ENCODE data around the gene MADCAM1.
"Not testable (repeated sequence)": the region's sequence is repeated elsewhere in the genome, so short reads cannot be mapped to it uniquely, and the experiment has no call there.

The MADCAM1 gene

GRCh38 chr19:478976-479375, 17.3 kb upstream of the MADCAM1 start:
- ATAC-seq (ENCODE audit: low read depth) = no peak

DNA sequence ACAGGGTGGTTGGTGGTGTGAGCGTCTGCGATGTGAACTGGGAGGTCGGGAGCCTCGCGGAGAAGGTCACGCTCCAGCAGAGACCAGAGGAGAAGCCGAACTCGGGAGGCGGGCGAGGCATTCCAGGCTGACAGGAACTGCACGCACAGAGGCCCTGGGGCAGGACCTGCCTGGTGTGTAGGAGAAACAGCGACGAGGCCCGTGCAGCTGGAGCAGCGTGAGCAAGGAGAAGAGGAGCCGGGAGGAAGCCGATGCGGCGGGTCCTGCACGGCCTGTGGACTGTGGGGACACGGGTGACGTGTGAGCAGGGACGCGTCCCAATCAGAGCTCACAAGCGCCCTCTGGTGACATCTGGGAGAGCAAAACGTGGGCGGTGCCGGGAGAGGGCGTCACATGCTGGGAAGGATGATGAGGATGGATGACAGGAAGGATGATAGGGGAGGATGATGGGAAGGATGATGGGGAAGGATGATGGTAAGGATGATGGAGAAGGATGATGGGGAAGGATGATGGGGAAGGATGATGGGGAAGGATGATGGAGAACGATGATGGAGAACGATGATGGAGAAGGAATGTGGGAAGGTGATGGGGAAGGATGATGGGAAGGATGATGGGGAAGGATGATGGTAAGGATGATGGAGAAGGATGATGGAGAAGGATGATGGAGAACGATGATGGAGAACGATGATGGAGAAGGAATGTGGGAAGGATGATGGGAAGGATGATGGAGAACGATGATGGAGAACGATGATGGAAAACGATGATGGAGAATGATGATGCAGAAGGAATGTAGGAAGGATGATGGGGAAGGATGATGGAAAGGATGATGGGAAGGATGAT, 16.1 kb upstream of the MADCAM1 start:
- H3K27ac ChIP-seq (ENCODE audit: poor library complexity, severe bottlenecking) = no peak overlapping the region
- TF ChIP-seq, protein P1, sequence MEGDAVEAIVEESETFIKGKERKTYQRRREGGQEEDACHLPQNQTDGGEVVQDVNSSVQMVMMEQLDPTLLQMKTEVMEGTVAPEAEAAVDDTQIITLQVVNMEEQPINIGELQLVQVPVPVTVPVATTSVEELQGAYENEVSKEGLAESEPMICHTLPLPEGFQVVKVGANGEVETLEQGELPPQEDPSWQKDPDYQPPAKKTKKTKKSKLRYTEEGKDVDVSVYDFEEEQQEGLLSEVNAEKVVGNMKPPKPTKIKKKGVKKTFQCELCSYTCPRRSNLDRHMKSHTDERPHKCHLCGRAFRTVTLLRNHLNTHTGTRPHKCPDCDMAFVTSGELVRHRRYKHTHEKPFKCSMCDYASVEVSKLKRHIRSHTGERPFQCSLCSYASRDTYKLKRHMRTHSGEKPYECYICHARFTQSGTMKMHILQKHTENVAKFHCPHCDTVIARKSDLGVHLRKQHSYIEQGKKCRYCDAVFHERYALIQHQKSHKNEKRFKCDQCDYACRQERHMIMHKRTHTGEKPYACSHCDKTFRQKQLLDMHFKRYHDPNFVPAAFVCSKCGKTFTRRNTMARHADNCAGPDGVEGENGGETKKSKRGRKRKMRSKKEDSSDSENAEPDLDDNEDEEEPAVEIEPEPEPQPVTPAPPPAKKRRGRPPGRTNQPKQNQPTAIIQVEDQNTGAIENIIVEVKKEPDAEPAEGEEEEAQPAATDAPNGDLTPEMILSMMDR (IDR thresholded peaks at IDR 0.05; ENCODE audit: poor library complexity, severe bottlenecking) = no peak
- ATAC-seq (ENCODE audit: low read depth) (no peak), DNase-seq (ENCODE audit: low spot score) (no peak)
- no peak overlapping the region for H3K4me3 ChIP-seq (ENCODE audit: severe bottlenecking)
- no peaks in the 10 kb centered on the region for H3K4me1 ChIP-seq (ENCODE audit: insufficient read depth, poor library complexity, severe bottlenecking)
- no peaks in the 10 kb centered on the region for H3K36me3 ChIP-seq (ENCODE audit: low read depth)
- H3K9me3 ChIP-seq (ENCODE audit: severe bottlenecking) = no peaks in the 10 kb centered on the region
- peaks cover 7% of the 10 kb centered on the region for H3K27me3 ChIP-seq (ENCODE audit: insufficient read depth, poor library complexity, severe bottlenecking)

More at GRCh38 chr19:478976-479375, 17.3 kb upstream of the MADCAM1 start:
- Histone ChIP-seq H3K9me3 (ENCODE audit: severe bottlenecking) (no peaks in the 10 kb centered on the region), H3K4me1 (ENCODE audit: insufficient read depth, poor library complexity, severe bottlenecking) (no peaks in the 10 kb centered on the region), H3K27me3 (ENCODE audit: insufficient read depth, poor library complexity, severe bottlenecking) (no peaks in the 10 kb centered on the region), H3K4me3 (ENCODE audit: severe bottlenecking) (no peak overlapping the region), H3K27ac (ENCODE audit: poor library complexity, severe bottlenecking) (no peak overlapping the region), H3K36me3 (ENCODE audit: low read depth) (no peaks in the 10 kb centered on the region)
- no peak for DNase-seq (ENCODE audit: low spot score)
- TF ChIP-seq, protein P1 (IDR thresholded peaks at IDR 0.05; ENCODE audit: poor library complexity, severe bottlenecking) = no peak

GRCh38 chr19:481100-481499, 15.2 kb upstream of the MADCAM1 start:
- not testable (repeated sequence) for H3K4me3 ChIP-seq (ENCODE audit: severe bottlenecking); H3K27ac ChIP-seq (ENCODE audit: poor library complexity, severe bottlenecking); H3K9me3 ChIP-seq (ENCODE audit: severe bottlenecking); H3K4me1 ChIP-seq (ENCODE audit: insufficient read depth, poor library complexity, severe bottlenecking); ATAC-seq (ENCODE audit: low read depth); H3K36me3 ChIP-seq (ENCODE audit: low read depth); DNase-seq (ENCODE audit: low spot score)
- H3K27me3 ChIP-seq (ENCODE audit: insufficient read depth, poor library complexity, severe bottlenecking) = peaks cover 16% of the 10 kb centered on the region

DNA sequence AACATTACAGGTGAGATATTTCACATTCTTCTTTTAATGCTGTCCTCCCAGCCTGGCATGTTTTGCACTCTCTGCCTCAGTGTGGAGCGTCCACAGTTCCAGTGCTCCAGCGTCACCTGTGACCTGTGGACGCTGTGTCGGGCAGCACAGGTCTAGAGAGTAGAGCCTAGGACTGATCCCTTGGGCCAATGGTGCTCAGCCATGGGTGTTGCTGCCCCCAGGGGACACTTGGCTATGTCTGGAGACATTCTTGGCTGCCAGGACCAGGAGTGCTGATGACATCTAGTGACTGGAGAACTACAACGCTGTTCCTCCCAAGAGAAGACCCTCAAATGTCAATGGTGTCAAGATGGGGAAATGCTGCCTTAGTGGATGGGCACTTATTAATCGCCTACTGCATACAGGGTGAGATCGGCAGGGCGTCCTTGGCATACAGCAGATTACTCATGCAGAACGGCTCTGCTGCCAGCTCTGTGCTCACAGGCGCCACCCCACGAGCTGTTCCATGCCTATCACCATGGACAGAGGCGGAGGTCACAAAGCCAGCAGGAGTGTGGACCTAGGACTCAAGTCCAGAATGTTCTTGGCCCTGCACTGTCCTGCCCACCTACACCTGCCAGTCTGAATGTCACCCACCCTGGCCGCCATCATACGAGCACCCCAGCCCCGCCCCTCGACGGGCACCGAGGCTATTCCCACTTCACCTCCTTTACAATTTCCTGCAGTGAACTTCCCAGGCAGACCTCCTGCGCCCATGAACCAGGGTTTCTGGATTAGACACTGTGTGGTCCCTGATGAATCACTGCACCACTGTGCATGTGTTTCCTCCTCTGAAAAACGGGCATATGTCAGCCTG, 13.9 kb upstream of the MADCAM1 start:
- no peak overlapping the region for H3K27ac ChIP-seq (ENCODE audit: poor library complexity, severe bottlenecking)
- DNase-seq (ENCODE audit: low spot score) = no peak
- peaks cover 20% of the 10 kb centered on the region for H3K27me3 ChIP-seq (ENCODE audit: insufficient read depth, poor library complexity, severe bottlenecking)
- no peaks in the 10 kb centered on the region for H3K9me3 ChIP-seq (ENCODE audit: severe bottlenecking)
- no peak overlapping the region for H3K4me3 ChIP-seq (ENCODE audit: severe bottlenecking)
- no peak for ATAC-seq (ENCODE audit: low read depth)
- no peaks in the 10 kb centered on the region for H3K36me3 ChIP-seq (ENCODE audit: low read depth)
- TF ChIP-seq, protein P1 (IDR thresholded peaks at IDR 0.05; ENCODE audit: poor library complexity, severe bottlenecking) = no peak
- H3K4me1 ChIP-seq (ENCODE audit: insufficient read depth, poor library complexity, severe bottlenecking) = no peaks in the 10 kb centered on the region

DNA sequence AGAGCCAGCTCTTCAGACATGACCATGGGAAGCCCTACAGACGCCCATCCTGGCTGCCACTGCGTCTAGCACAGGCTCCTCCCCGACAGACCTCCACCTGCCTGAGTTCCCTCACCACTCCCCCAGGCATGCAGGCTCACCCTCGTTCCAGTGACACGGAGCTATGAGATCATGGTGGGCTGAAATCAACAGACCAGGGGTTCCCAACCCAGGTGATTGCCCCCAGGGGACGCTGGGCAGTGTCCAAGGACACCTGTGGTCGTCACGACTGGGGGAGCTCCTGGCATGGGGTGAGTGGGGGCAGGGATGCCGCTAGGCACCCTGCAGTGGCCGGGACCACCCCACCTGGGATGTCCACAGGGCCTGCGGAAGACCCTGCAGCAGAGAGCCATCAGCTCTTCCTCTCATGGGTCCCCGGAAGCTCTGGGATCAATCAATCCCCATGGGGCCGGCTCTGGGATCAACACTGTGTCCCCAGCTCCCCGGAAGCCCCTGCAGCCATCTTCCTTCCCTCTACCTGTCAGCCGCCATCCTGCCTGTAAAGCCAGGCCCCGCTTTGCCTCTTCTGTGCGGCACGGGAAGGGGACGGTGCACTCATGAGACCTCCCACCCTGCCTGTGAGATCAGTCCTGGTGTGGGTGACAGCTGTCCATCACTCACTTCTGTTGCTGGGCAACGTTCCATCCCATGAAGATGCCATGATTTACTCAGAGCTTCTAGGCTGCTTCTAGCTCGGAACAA, 12.8 kb upstream of the MADCAM1 start:
- ATAC-seq (ENCODE audit: low read depth) (no peak), DNase-seq (ENCODE audit: low spot score) (no peak)
- Histone ChIP-seq H3K4me3 (ENCODE audit: severe bottlenecking) (no peak overlapping the region), H3K36me3 (ENCODE audit: low read depth) (no peaks in the 10 kb centered on the region), H3K27ac (ENCODE audit: poor library complexity, severe bottlenecking) (no peak overlapping the region), H3K9me3 (ENCODE audit: severe bottlenecking) (no peaks in the 10 kb centered on the region), H3K4me1 (ENCODE audit: insufficient read depth, poor library complexity, severe bottlenecking) (no peaks in the 10 kb centered on the region), H3K27me3 (ENCODE audit: insufficient read depth, poor library complexity, severe bottlenecking) (peaks cover 20% of the 10 kb centered on the region)
- TF ChIP-seq, protein P1 (IDR thresholded peaks at IDR 0.05; ENCODE audit: poor library complexity, severe bottlenecking) = no peak

Data from RWPE2 (cell line).